ENCODE results near the gene JHY.

- TF ChIP-seq CTCF (IDR thresholded peaks at IDR 0.05; ENCODE audit: insufficient read depth, low read length): no peak
- no peak for TF ChIP-seq REST (IDR thresholded peaks at IDR 0.05; ENCODE audit: insufficient replicate concordance, low read depth)
- TF ChIP-seq POLR2AphosphoS5 (IDR thresholded peaks at IDR 0.05; ENCODE audit: low read depth): no peak
- no peak for TF ChIP-seq GABPA (IDR thresholded peaks at IDR 0.05; ENCODE audit: low read depth)
- TF ChIP-seq SPI1 (IDR thresholded peaks at IDR 0.05; ENCODE audit: borderline replicate concordance, low read depth): no peak
Observed at GRCh38 chr11:122922893-122923292, 40.3 kb downstream of the JHY start.

Data from HL-60 (cell line).